ENCODE measurements around the gene LRMDA. TPM values are rescaled to one million over a fixed set of nuclear protein-coding genes. Genes with fewer than 3 reads are reported as not detected.

The LRMDA gene
- total RNA-seq, 3 donors from 2014 or later, result 9.4 to 14.9 (median 10.3) TPM

GRCh38 chr10:76497666-76498065 is 1066.2 kb downstream of the LRMDA start:
- Histone ChIP-seq H3K4me1 (ENCODE audit: low read depth) (no peaks in the 10 kb centered on the region), H3K9me3 (no peaks in the 10 kb centered on the region), H3K4me3 (no peak overlapping the region), H3K36me3 (ENCODE audit: low read depth) (no peaks in the 10 kb centered on the region)
- TF ChIP-seq CTCF (IDR thresholded peaks at IDR 0.05), result no peak
- intact Hi-C loops (cut with DNase I, micrococcal nuclease), result no loop called here
- DNase-seq, result no peak
- no peak for ATAC-seq

GRCh38 chr10:76504823-76505222 is 1073.4 kb downstream of the LRMDA start:
- no peak for DNase-seq
- Histone ChIP-seq H3K4me3 (no peak overlapping the region), H3K36me3 (ENCODE audit: low read depth) (no peaks in the 10 kb centered on the region), H3K9me3 (peaks cover 16% of the 10 kb centered on the region), H3K4me1 (ENCODE audit: low read depth) (no peaks in the 10 kb centered on the region)
- no peak for ATAC-seq
- intact Hi-C loops (cut with DNase I, micrococcal nuclease), result no loop called here
- TF ChIP-seq CTCF (IDR thresholded peaks at IDR 0.05), result no peak

- ATAC-seq, result no peak
- Histone ChIP-seq H3K4me1 (ENCODE audit: low read depth) (no peaks in the 10 kb centered on the region), H3K36me3 (ENCODE audit: low read depth) (no peaks in the 10 kb centered on the region), H3K4me3 (no peak overlapping the region), H3K9me3 (peaks cover 16% of the 10 kb centered on the region)
- no peak for DNase-seq
- intact Hi-C loops (cut with DNase I, micrococcal nuclease), result no loop called here
- TF ChIP-seq CTCF (IDR thresholded peaks at IDR 0.05), result no peak
These were observed 1078.0 kb downstream of the LRMDA start for GRCh38 chr10:76509446-76509845.

- Histone ChIP-seq H3K4me1 (ENCODE audit: low read depth) (no peaks in the 10 kb centered on the region), H3K9me3 (no peaks in the 10 kb centered on the region), H3K4me3 (no peak overlapping the region), H3K36me3 (ENCODE audit: low read depth) (no peaks in the 10 kb centered on the region)
- ATAC-seq (no peak), DNase-seq (no peak)
- no peak for TF ChIP-seq CTCF (IDR thresholded peaks at IDR 0.05)
- intact Hi-C loops (cut with DNase I, micrococcal nuclease), result no loop called here
These were observed 1082.9 kb downstream of the LRMDA start for GRCh38 chr10:76514321-76514720.

- no peak for ATAC-seq
- H3K9me3 ChIP-seq, result no peaks in the 10 kb centered on the region
- no peak for TF ChIP-seq CTCF (IDR thresholded peaks at IDR 0.05)
These were observed 1083.4 kb downstream of the LRMDA start for GRCh38 chr10:76514869-76515268.

GRCh38 chr10:76522547-76522946 is 1091.1 kb downstream of the LRMDA start:
- H3K4me3 ChIP-seq, result no peak overlapping the region
- no peak for TF ChIP-seq CTCF (IDR thresholded peaks at IDR 0.05)
- no peak for ATAC-seq
- no peak for DNase-seq
- intact Hi-C loops (cut with DNase I, micrococcal nuclease), result no loop called here
- H3K36me3 ChIP-seq (ENCODE audit: low read depth), result no peaks in the 10 kb centered on the region
- H3K9me3 ChIP-seq, result no peaks in the 10 kb centered on the region
- no peaks in the 10 kb centered on the region for H3K4me1 ChIP-seq (ENCODE audit: low read depth)

More at GRCh38 chr10:76514869-76515268, 1083.4 kb downstream of the LRMDA start:
- no peaks in the 10 kb centered on the region for H3K4me1 ChIP-seq (ENCODE audit: low read depth)
- H3K36me3 ChIP-seq (ENCODE audit: low read depth), result no peaks in the 10 kb centered on the region
- intact Hi-C loops (cut with DNase I, micrococcal nuclease), result no loop called here
- DNase-seq, result no peak
- H3K4me3 ChIP-seq, result no peak overlapping the region

Data from mucosa of descending colon (tissue), 3 donors.